Smooth muscle cell (in vitro differentiated cells): Measurements from ENCODE around the gene CD3G. TPM values are rescaled to one million over a fixed set of nuclear protein-coding genes. Genes with fewer than 3 reads are reported as not detected.

Experiments used
- DNase-seq: peaks from one replicate; lab custom pipeline; 2025; ENCODE audit not compliant: unreplicated experiment; lab: John Stamatoyannopoulos, UW
- H2AFZ ChIP-seq: fragments of 200-600 bp; sonication (generic); 2 replicates; pipeline ENCODE4 v1.6.0; 2016; ENCODE audit warnings: antibody characterized with exemption, low read depth, mild to moderate bottlenecking
- H3F3A ChIP-seq: fragments of 200-600 bp; sonication (generic); 2 replicates; pipeline ENCODE4 v1.6.0; 2017; ENCODE audit warnings: antibody characterized with exemption, low read depth
- H3K27ac ChIP-seq: fragments of 200-600 bp; sonication (generic); 2 replicates; pipeline ENCODE4 v1.5.1; 2016; ENCODE audit warnings: low read depth, mild to moderate bottlenecking
- H3K27me3 ChIP-seq: fragments of 200-600 bp; sonication (generic); 2 replicates; pipeline ENCODE4 v1.6.1; 2016; ENCODE audit warnings: low read depth, mild to moderate bottlenecking
- H3K36me3 ChIP-seq: fragments of 200-600 bp; sonication (generic); 2 replicates; pipeline ENCODE4 v1.5.1; 2016; ENCODE audit warnings: low read depth
- H3K4me1 ChIP-seq: fragments of 200-600 bp; sonication (generic); 2 replicates; pipeline ENCODE4 v1.5.1; 2016; ENCODE audit warnings: low read depth
- H3K4me2 ChIP-seq: fragments of 200-600 bp; sonication (generic); 2 replicates; pipeline ENCODE4 v1.6.0; 2016; ENCODE audit warnings: mild to moderate bottlenecking
- H3K4me3 ChIP-seq: fragments of 200-600 bp; sonication (generic); 2 replicates; pipeline ENCODE4 v1.5.1; 2016; ENCODE audit warnings: mild to moderate bottlenecking
- H3K79me2 ChIP-seq: fragments of 200-600 bp; sonication (generic); 2 replicates; pipeline ENCODE4 v1.6.0; 2016; ENCODE audit warnings: low read depth, mild to moderate bottlenecking
- H3K9ac ChIP-seq: fragments of 200-600 bp; sonication (generic); 2 replicates; pipeline ENCODE4 v1.6.0; 2016; ENCODE audit warnings: low read depth
- H3K9me3 ChIP-seq: fragments of 200-600 bp; sonication (generic); replicated peaks from 2 replicates; pipeline ENCODE4 v1.5.1; 2016; ENCODE audit warnings: low read depth
- H4K20me1 ChIP-seq: fragments of 200-600 bp; sonication (generic); 2 replicates; pipeline ENCODE4 v1.6.0; 2016; ENCODE audit warnings: low read depth
- CTCF ChIP-seq: fragments of 200-600 bp; sonication (generic); IDR thresholded peaks from 2 replicates; pipeline ENCODE4 v1.5.1; 2017; ENCODE audit warnings: borderline replicate concordance, mild to moderate bottlenecking, antibody characterized with exemption; ENCODE audit not compliant: insufficient read depth, poor library complexity, severe bottlenecking
- WGBS: methylation state at CpG from one replicate; pipeline ENCODE4 v1.1.7; 2016; ENCODE audit warnings: low lambda C conversion rate; 5-methylcytosine and 5-hydroxymethylcytosine counted together
- polyA plus RNA-seq: library from polyadenylated mRNA; unstranded; fragments of >200 nt; fragmentation: Nextera tagmentation; extraction: Ambion mirVana; gene quantifications from 2 replicates; pipeline ENCODE4 v1.2.1, GENCODE V29; 2016
- total RNA-seq: library from RNA; depleted of rRNA; stranded (reverse); fragments of >200 nt; gene quantifications from 2 replicates; pipeline ENCODE4 v1.2.3, GENCODE V29; 2014

The CD3G gene
- total and polyA plus RNA-seq, 2 experiments from 2014 or later: not detected

GRCh38 chr11:118310781-118311485, 33.2 kb upstream of the CD3G start:
- Histone ChIP-seq H3F3A (no peaks in the 10 kb centered on the region), H4K20me1 (no peaks in the 10 kb centered on the region), H3K27ac (no peak overlapping the region), H3K9ac (no peak overlapping the region), H3K4me1 (peaks cover 8% of the 10 kb centered on the region), H3K27me3 (peaks cover 7% of the 10 kb centered on the region), H3K79me2 (no peaks in the 10 kb centered on the region), H3K36me3 (no peaks in the 10 kb centered on the region), H2AFZ (no peak overlapping the region), H3K9me3 (no peaks in the 10 kb centered on the region), H3K4me2 (no peak overlapping the region), H3K4me3 (no peak overlapping the region)
- 81% methylated on average over 3 of the region's 3 CpGs for WGBS
- TF ChIP-seq CTCF: no peak
- no peak for DNase-seq

DNA sequence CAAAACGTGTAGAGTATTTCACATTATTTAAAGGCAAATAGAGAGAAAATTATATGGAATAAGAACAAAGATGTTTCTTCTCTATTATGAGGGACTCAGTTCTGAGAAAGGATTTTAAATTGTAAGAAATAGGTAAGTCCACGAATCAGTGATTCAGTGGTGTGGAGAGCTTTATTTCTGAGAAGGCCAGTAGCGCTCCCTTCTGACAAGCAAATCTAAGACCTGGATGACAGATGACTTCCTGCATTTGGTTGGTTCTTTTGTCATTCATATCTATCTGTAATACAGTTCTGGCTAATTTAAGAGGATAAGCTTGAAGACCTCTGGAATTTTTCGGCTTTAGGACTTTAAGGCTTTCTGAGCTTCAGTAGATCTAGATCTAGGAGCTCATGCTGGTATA, 32.6 kb upstream of the CD3G start:
- Histone ChIP-seq H3K9ac (no peak overlapping the region), H3F3A (no peaks in the 10 kb centered on the region), H3K27me3 (peaks cover 7% of the 10 kb centered on the region), H3K79me2 (no peaks in the 10 kb centered on the region), H2AFZ (no peak overlapping the region), H3K27ac (no peak overlapping the region), H3K9me3 (no peaks in the 10 kb centered on the region), H4K20me1 (no peaks in the 10 kb centered on the region), H3K36me3 (no peaks in the 10 kb centered on the region), H3K4me3 (no peak overlapping the region), H3K4me1 (peaks cover 14% of the 10 kb centered on the region), H3K4me2 (no peak overlapping the region)
- DNase-seq: no peak
- TF ChIP-seq CTCF: no peak
- WGBS: 75% methylated on average over 4 of the region's 4 CpGs

DNA sequence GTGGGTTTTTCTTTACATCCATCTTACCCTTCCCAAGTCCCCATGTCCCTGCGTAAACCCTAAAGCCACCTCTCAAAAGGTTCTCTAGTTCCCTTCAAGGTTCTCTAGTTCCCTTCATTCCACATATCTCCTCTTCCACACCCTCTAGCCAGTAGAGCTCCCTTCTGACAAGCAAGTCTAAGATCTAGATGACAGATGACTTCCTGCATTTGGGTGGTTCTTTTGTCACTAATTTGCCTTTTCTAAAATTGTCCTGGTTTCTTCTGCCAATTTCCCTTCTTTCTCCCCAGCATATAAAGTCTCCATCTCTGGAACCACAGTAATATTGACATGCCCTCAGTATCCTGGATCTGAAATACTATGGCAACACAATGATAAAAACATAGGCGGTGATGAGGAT, 31.8 kb upstream of the CD3G start:
- Histone ChIP-seq H2AFZ (no peak overlapping the region), H3K4me2 (no peak overlapping the region), H3K9me3 (no peaks in the 10 kb centered on the region), H4K20me1 (no peaks in the 10 kb centered on the region), H3K4me1 (peaks cover 17% of the 10 kb centered on the region), H3F3A (no peaks in the 10 kb centered on the region), H3K27ac (no peak overlapping the region), H3K79me2 (no peaks in the 10 kb centered on the region), H3K36me3 (no peaks in the 10 kb centered on the region), H3K4me3 (no peak overlapping the region), H3K9ac (no peak overlapping the region), H3K27me3 (peaks cover 7% of the 10 kb centered on the region)
- 98% methylated on average over 2 of the region's 2 CpGs for WGBS
- no peak for TF ChIP-seq CTCF
- DNase-seq: no peak

- Histone ChIP-seq H4K20me1 (no peaks in the 10 kb centered on the region), H3K27me3 (peaks cover 7% of the 10 kb centered on the region), H3K79me2 (no peaks in the 10 kb centered on the region), H3K4me1 (peaks cover 17% of the 10 kb centered on the region), H3K9ac (no peak overlapping the region), H3K4me3 (no peak overlapping the region), H3K27ac (no peak overlapping the region), H3K36me3 (no peaks in the 10 kb centered on the region), H3K4me2 (no peak overlapping the region), H3F3A (no peaks in the 10 kb centered on the region), H2AFZ (no peak overlapping the region), H3K9me3 (no peaks in the 10 kb centered on the region)
- 61% methylated on average over 4 of the region's 4 CpGs for WGBS
- no peak for DNase-seq
- no peak for TF ChIP-seq CTCF
Measured at GRCh38 chr11:118313242-118313641, 30.9 kb upstream of the CD3G start.
